ENCODE data around the gene C1orf198.

The C1orf198 gene

GRCh38 chr1:230844561-230844960, 23.8 kb downstream of the C1orf198 start:
- Histone ChIP-seq H3K36me3 (ENCODE audit: insufficient read depth, low read length) (no peaks in the 10 kb centered on the region), H2AFZ (ENCODE audit: low read length) (no peak overlapping the region), H3K4me2 (ENCODE audit: low read length) (no peak overlapping the region), H4K20me1 (ENCODE audit: insufficient read depth, low read length) (no peaks in the 10 kb centered on the region), H3K79me2 (ENCODE audit: insufficient read depth, low read length) (no peaks in the 10 kb centered on the region), H3K4me3 (ENCODE audit: low read depth, low read length, poor library complexity, severe bottlenecking) (no peak overlapping the region), H3K9me3 (ENCODE audit: low read length) (no peaks in the 10 kb centered on the region), H3F3A (ENCODE audit: insufficient read depth, low read length) (no peaks in the 10 kb centered on the region), H3K4me1 (ENCODE audit: insufficient read depth, low read length, severe bottlenecking) (no peaks in the 10 kb centered on the region), H3K27ac (ENCODE audit: low read depth, low read length, poor library complexity, severe bottlenecking) (no peak overlapping the region), H3K9me2 (ENCODE audit: low read depth, low read length) (no peaks in the 10 kb centered on the region), H3K27me3 (ENCODE audit: insufficient read depth, low read length) (no peaks in the 10 kb centered on the region), H3K9ac (ENCODE audit: low read length) (no peak overlapping the region)
- no peak for TF ChIP-seq CTCF (IDR thresholded peaks at IDR 0.05; ENCODE audit: low read length)
- no peak for TF ChIP-seq EZH2 (IDR thresholded peaks at IDR 0.05; ENCODE audit: borderline replicate concordance, low read length)

- Histone ChIP-seq H3K27me3 (ENCODE audit: insufficient read depth, low read length) (no peaks in the 10 kb centered on the region), H2AFZ (ENCODE audit: low read length) (no peak overlapping the region), H3K36me3 (ENCODE audit: insufficient read depth, low read length) (no peaks in the 10 kb centered on the region)
Measured at GRCh38 chr1:230843503-230844309, 24.6 kb downstream of the C1orf198 start.

GRCh38 chr1:230842801-230843200, 25.5 kb downstream of the C1orf198 start:
- H3K4me1 ChIP-seq (ENCODE audit: insufficient read depth, low read length, severe bottlenecking): no peaks in the 10 kb centered on the region
- H3K9me3 ChIP-seq (ENCODE audit: low read length): no peaks in the 10 kb centered on the region
- no peak overlapping the region for H3K9ac ChIP-seq (ENCODE audit: low read length)
- TF ChIP-seq CTCF (IDR thresholded peaks at IDR 0.05; ENCODE audit: low read length) (no peak), EZH2 (IDR thresholded peaks at IDR 0.05; ENCODE audit: borderline replicate concordance, low read length) (no peak)
- H3K9me2 ChIP-seq (ENCODE audit: low read depth, low read length): no peaks in the 10 kb centered on the region
- H4K20me1 ChIP-seq (ENCODE audit: insufficient read depth, low read length): no peaks in the 10 kb centered on the region
- no peaks in the 10 kb centered on the region for H3K79me2 ChIP-seq (ENCODE audit: insufficient read depth, low read length)
- H3K4me3 ChIP-seq (ENCODE audit: low read depth, low read length, poor library complexity, severe bottlenecking): no peak overlapping the region
- H3K4me2 ChIP-seq (ENCODE audit: low read length): no peak overlapping the region
- H3K36me3 ChIP-seq (ENCODE audit: insufficient read depth, low read length): no peaks in the 10 kb centered on the region
- H3K27me3 ChIP-seq (ENCODE audit: insufficient read depth, low read length): no peaks in the 10 kb centered on the region
- H2AFZ ChIP-seq (ENCODE audit: low read length): no peak overlapping the region
- H3K27ac ChIP-seq (ENCODE audit: low read depth, low read length, poor library complexity, severe bottlenecking): no peak overlapping the region
- no peaks in the 10 kb centered on the region for H3F3A ChIP-seq (ENCODE audit: insufficient read depth, low read length)

More at GRCh38 chr1:230843503-230844309, 24.6 kb downstream of the C1orf198 start:
- Histone ChIP-seq H3F3A (ENCODE audit: insufficient read depth, low read length) (no peaks in the 10 kb centered on the region), H3K9ac (ENCODE audit: low read length) (no peak overlapping the region), H3K9me3 (ENCODE audit: low read length) (no peaks in the 10 kb centered on the region), H4K20me1 (ENCODE audit: insufficient read depth, low read length) (no peaks in the 10 kb centered on the region), H3K79me2 (ENCODE audit: insufficient read depth, low read length) (no peaks in the 10 kb centered on the region), H3K4me3 (ENCODE audit: low read depth, low read length, poor library complexity, severe bottlenecking) (no peak overlapping the region), H3K4me1 (ENCODE audit: insufficient read depth, low read length, severe bottlenecking) (no peaks in the 10 kb centered on the region), H3K9me2 (ENCODE audit: low read depth, low read length) (no peaks in the 10 kb centered on the region), H3K27ac (ENCODE audit: low read depth, low read length, poor library complexity, severe bottlenecking) (no peak overlapping the region), H3K4me2 (ENCODE audit: low read length) (no peak overlapping the region)
- TF ChIP-seq CTCF (IDR thresholded peaks at IDR 0.05; ENCODE audit: low read length) (no peak), EZH2 (IDR thresholded peaks at IDR 0.05; ENCODE audit: borderline replicate concordance, low read length) (no peak)

All from OCI-LY1 (cell line).